Stimulated activated CD4-positive, alpha-beta T cell treated with anti-CD3 and anti-CD28 coated beads, Interleukin-12 subunit alpha, Interleukin-12 subunit beta, amount 100 ng/mL, for 48 hours (primary cell): ENCODE results near the gene RACGAP1.

Experiments
- DNase-seq, 3 donors: peaks; one replicate each; pipeline ENCODE4 v3.0.0-alpha.2; 2020; ENCODE audit warnings: low read depth in 2 of 3, low spot score in 1 of 3

Gene RACGAP1

GRCh38 chr12:49956663-49957569 is 68.4 kb downstream of the RACGAP1 start:
- DNase-seq = no peak

- no peak for DNase-seq
These were observed 69.2 kb downstream of the RACGAP1 start for GRCh38 chr12:49955899-49956662.

GRCh38 chr12:49954863-49955830 is 70.1 kb downstream of the RACGAP1 start:
- no peak for DNase-seq

- no peak for DNase-seq
These were observed 71.1 kb downstream of the RACGAP1 start for GRCh38 chr12:49953961-49954846.

- DNase-seq = no peak
These were observed 72.1 kb downstream of the RACGAP1 start for GRCh38 chr12:49953151-49953550.

- no peak for DNase-seq
These were observed 72.8 kb downstream of the RACGAP1 start for GRCh38 chr12:49952391-49953055.

GRCh38 chr12:49951411-49952240 is 73.7 kb downstream of the RACGAP1 start:
- no peak for DNase-seq

- no peak for DNase-seq
These were observed 74.7 kb downstream of the RACGAP1 start, which contains the start of gene AQP2 for GRCh38 chr12:49950273-49951251. Gene AQP2 (plus strand): TSS chr12:49950737. CDS start chr12:49950831, 94 bp downstream.

- no peak for DNase-seq
These were observed 75.4 kb downstream of the RACGAP1 start for GRCh38 chr12:49949866-49950265.

- DNase-seq = no peak
These were observed 76.1 kb downstream of the RACGAP1 start for GRCh38 chr12:49948866-49949845.

GRCh38 chr12:49947593-49948226 is 77.6 kb downstream of the RACGAP1 start:
- no peak for DNase-seq

GRCh38 chr12:49946497-49946896 is 78.8 kb downstream of the RACGAP1 start:
- no peak for DNase-seq

GRCh38 chr12:49946086-49946485 is 79.2 kb downstream of the RACGAP1 start:
- no peak for DNase-seq

GRCh38 chr12:49945394-49946080 is 79.8 kb downstream of the RACGAP1 start:
- DNase-seq = peak; percentile 85 to 91 (median 88)

- DNase-seq = no peak
These were observed 80.6 kb downstream of the RACGAP1 start for GRCh38 chr12:49944718-49945117.
